HUES64 (cell line): Measurements from ENCODE around the gene B9D1.

Source experiments
- H3K27ac ChIP-seq: 2 replicates; pipeline ENCODE4 v1.7.0; 2013; ENCODE audit warnings: low read depth, low read length, inconsistent platforms
- H3K27me3 ChIP-seq: 2 replicates; pipeline ENCODE4 v1.6.1; 2013; ENCODE audit warnings: mild to moderate bottlenecking, low read length; ENCODE audit not compliant: insufficient read depth
- H3K36me3 ChIP-seq: 2 replicates; pipeline ENCODE4 v1.6.1; 2013; ENCODE audit warnings: mild to moderate bottlenecking, low read length; ENCODE audit not compliant: insufficient read depth
- H3K4me1 ChIP-seq: 2 replicates; pipeline ENCODE4 v1.6.1; 2013; ENCODE audit warnings: mild to moderate bottlenecking, low read length, moderate library complexity; ENCODE audit not compliant: insufficient read depth
- H3K4me3 ChIP-seq: 2 replicates; pipeline ENCODE4 v1.5.1; 2013; ENCODE audit warnings: mild to moderate bottlenecking, low read length, moderate library complexity
- H3K9ac ChIP-seq: 2 replicates; pipeline ENCODE4 v1.6.1; 2013; ENCODE audit warnings: mild to moderate bottlenecking, low read depth, low read length
- H3K9me3 ChIP-seq: 2 replicates; pipeline ENCODE4 v1.6.1; 2013; ENCODE audit warnings: low read depth, low read length; ENCODE audit not compliant: insufficient read depth
- WGBS: fragments of 150-250, 120-280 bp; methylation state at CpG from one replicate; pipeline ENCODE4 v1.1.7; 2013; ENCODE audit warnings: missing lambda C conversion rate; 5-methylcytosine and 5-hydroxymethylcytosine counted together

Gene B9D1

GRCh38 chr17:19313746-19314651, 48.5 kb downstream of the B9D1 start:
- Histone ChIP-seq H3K4me1 (peaks cover 17% of the 10 kb centered on the region), H3K4me3 (no peak overlapping the region), H3K9ac (no peak overlapping the region), H3K9me3 (no peaks in the 10 kb centered on the region), H3K27me3 (no peaks in the 10 kb centered on the region), H3K27ac (no peak overlapping the region), H3K36me3 (peaks cover 46% of the 10 kb centered on the region)
- 94% methylated on average over 12 of the region's 12 CpGs for WGBS

DNA sequence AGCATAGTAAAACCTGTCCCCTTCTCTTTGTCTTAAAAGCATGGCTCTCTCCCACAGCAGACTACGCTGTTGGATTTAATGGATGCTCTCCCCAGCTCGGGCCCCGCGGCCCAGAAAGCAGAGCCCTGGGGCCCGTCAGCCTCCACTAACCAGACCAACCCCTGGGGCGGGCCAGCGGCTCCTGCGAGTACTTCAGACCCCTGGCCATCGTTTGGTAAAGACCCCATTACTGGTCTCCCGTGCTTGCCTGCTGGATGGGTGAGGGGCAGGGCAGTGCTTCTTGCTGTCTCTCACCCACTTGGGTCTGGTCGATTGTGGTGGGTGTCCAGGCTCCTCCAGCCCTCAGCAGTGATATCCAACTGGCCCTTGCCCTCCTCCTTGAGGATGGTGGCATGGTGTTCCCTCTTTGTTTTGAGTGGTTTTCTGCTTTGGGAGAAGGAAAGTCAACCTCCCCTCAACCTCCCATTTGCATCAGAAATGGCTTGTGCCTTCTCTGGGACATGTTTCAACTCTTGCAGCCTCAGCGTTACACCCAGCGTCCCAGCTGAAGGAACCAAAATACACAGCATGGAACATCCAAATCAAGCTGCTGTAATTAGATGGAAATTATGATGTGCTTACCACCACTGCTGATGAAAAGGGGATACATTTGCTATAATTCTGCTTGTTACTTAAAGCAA, 49.3 kb downstream of the B9D1 start:
- Histone ChIP-seq H3K27me3 (no peaks in the 10 kb centered on the region), H3K4me1 (peaks cover 17% of the 10 kb centered on the region), H3K4me3 (no peak overlapping the region), H3K9ac (no peak overlapping the region), H3K36me3 (peaks cover 50% of the 10 kb centered on the region), H3K27ac (no peak overlapping the region), H3K9me3 (no peaks in the 10 kb centered on the region)
- 95% methylated on average over 13 of the region's 13 CpGs for WGBS

DNA sequence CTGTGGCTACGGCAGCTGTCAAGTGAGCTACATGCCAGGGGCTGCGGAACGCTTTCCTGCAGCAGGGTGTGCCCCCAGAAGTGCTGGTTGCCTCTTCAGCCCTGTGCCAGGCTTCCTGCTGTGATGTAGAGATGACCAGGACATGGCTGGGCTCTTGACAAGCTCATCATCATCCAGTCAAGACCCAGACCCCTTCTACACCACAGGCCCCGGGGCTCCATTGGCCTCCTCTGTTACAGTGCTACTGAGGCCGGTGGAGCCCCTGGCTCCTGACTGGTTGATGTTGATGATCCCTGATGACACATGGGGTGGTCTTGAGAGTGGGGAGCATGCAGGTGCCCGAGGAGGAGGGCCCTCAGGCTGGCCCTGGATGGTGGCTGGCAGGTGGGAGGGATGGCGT, 50.1 kb downstream of the B9D1 start:
- 97% methylated on average over 7 of the region's 7 CpGs for WGBS
- Histone ChIP-seq H3K9ac (no peak overlapping the region), H3K4me1 (peaks cover 11% of the 10 kb centered on the region), H3K36me3 (peaks cover 50% of the 10 kb centered on the region), H3K27ac (no peak overlapping the region), H3K9me3 (no peaks in the 10 kb centered on the region), H3K27me3 (no peaks in the 10 kb centered on the region), H3K4me3 (no peak overlapping the region)

GRCh38 chr17:19311421-19312215, 50.9 kb downstream of the B9D1 start:
- Histone ChIP-seq H3K4me1 (peaks cover 5% of the 10 kb centered on the region), H3K27ac (no peak overlapping the region), H3K27me3 (no peaks in the 10 kb centered on the region), H3K36me3 (peaks cover 50% of the 10 kb centered on the region), H3K9me3 (no peaks in the 10 kb centered on the region), H3K9ac (no peak overlapping the region), H3K4me3 (no peak overlapping the region)
- 95% methylated on average over 6 of the region's 6 CpGs for WGBS

DNA sequence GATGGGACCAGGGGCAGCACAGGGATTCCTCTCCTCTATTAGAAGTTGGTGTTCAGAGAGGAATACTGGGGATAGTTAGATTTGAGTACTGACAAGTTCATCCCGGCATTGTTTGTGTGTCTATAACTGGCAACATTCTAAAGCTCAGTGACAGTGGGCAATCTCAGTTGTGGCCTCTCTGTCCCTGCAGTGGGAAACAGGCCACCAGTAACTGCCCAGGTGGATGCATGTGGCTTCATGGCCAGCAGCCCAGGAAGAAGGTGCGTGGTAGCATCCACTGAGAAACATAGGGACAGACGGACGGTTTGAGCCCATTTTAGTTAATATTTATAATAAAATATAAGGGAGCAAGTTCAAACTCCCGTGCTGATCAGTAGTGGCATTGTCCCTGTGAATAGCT, 51.5 kb downstream of the B9D1 start:
- no peak overlapping the region for H3K27ac ChIP-seq
- peaks cover 50% of the 10 kb centered on the region for H3K36me3 ChIP-seq
- WGBS = 97% methylated on average over 2 of the region's 5 CpGs
- no peaks in the 10 kb centered on the region for H3K27me3 ChIP-seq
- H3K4me1 ChIP-seq = no peaks in the 10 kb centered on the region
- no peak overlapping the region for H3K4me3 ChIP-seq
- H3K9ac ChIP-seq = no peak overlapping the region
- no peaks in the 10 kb centered on the region for H3K9me3 ChIP-seq

DNA sequence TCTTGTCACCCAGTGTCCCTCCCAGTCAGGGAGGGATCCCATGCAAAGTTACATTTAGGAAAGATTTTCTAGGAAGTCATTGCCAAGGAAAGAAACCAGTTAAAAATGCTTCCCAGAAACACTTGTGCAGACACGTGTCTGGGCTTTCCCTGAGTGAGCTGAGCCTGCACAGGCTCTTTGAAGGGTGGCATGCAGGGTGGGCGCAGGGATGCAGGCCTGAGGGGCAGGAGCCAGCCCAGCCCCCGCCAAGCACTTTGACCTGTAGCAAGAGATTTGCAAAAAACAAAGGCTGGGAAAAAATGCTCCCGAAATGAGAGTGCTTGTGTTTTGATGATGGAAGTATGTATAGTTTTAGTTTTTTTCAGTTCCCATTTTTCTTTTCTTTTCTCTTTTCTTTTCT, 52.4 kb downstream of the B9D1 start:
- H3K4me3 ChIP-seq = no peak overlapping the region
- no peak overlapping the region for H3K27ac ChIP-seq
- no peak overlapping the region for H3K9ac ChIP-seq
- H3K27me3 ChIP-seq = no peaks in the 10 kb centered on the region
- 89% methylated on average over 4 of the region's 4 CpGs for WGBS
- H3K4me1 ChIP-seq = no peaks in the 10 kb centered on the region
- H3K36me3 ChIP-seq = peaks cover 44% of the 10 kb centered on the region
- no peaks in the 10 kb centered on the region for H3K9me3 ChIP-seq

DNA sequence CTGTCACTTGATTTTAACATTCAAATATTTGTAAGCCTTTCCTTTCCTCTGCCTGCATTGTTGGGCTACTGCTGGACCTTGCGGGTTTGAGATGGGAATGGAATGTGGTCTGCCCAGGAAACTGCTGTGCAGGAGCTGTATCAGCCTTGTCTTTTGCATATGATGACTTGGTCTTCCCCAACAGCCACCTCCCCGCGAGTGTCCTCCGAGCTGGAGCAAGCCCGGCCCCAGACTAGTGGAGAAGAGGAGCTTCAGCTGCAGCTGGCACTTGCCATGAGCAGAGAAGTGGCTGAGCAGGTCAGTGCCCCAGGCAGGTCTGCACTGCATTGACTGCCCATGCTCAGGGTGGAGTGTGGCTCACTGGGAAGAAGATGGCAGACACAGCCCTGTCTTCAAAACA, 52.8 kb downstream of the B9D1 start:
- Histone ChIP-seq H3K36me3 (peaks cover 42% of the 10 kb centered on the region), H3K9me3 (no peaks in the 10 kb centered on the region), H3K27ac (no peak overlapping the region), H3K4me3 (no peak overlapping the region), H3K9ac (no peak overlapping the region), H3K27me3 (no peaks in the 10 kb centered on the region), H3K4me1 (no peaks in the 10 kb centered on the region)
- 84% methylated on average over 5 of the region's 5 CpGs for WGBS

GRCh38 chr17:19308398-19308797, 54.1 kb downstream of the B9D1 start:
- Histone ChIP-seq H3K27ac (no peak overlapping the region), H3K36me3 (peaks cover 41% of the 10 kb centered on the region), H3K4me1 (no peaks in the 10 kb centered on the region), H3K9ac (no peak overlapping the region), H3K4me3 (no peak overlapping the region), H3K27me3 (no peaks in the 10 kb centered on the region), H3K9me3 (no peaks in the 10 kb centered on the region)
- 93% methylated on average over 8 of the region's 8 CpGs for WGBS

GRCh38 chr17:19307521-19307920, 55.0 kb downstream of the B9D1 start:
- Histone ChIP-seq H3K36me3 (peaks cover 32% of the 10 kb centered on the region), H3K27me3 (no peaks in the 10 kb centered on the region), H3K9ac (no peak overlapping the region), H3K9me3 (no peaks in the 10 kb centered on the region), H3K27ac (no peak overlapping the region), H3K4me3 (no peak overlapping the region), H3K4me1 (no peaks in the 10 kb centered on the region)
- 98% methylated on average over 10 of the region's 10 CpGs for WGBS

GRCh38 chr17:19306160-19307111, 56.1 kb downstream of the B9D1 start:
- 96% methylated on average over 10 of the region's 10 CpGs for WGBS
- H3K36me3 ChIP-seq = peaks cover 21% of the 10 kb centered on the region
- no peaks in the 10 kb centered on the region for H3K4me1 ChIP-seq
- no peak overlapping the region for H3K27ac ChIP-seq
- no peaks in the 10 kb centered on the region for H3K9me3 ChIP-seq
- H3K4me3 ChIP-seq = no peak overlapping the region
- no peak overlapping the region for H3K9ac ChIP-seq
- no peaks in the 10 kb centered on the region for H3K27me3 ChIP-seq
